ENCODE measurements around the gene SCAANT1. TPM values are rescaled to one million over a fixed set of nuclear protein-coding genes. Genes with fewer than 3 reads are reported as not detected.

The SCAANT1 gene
- total RNA-seq, 4 donors from 2014 or later, result not detected

DNA sequence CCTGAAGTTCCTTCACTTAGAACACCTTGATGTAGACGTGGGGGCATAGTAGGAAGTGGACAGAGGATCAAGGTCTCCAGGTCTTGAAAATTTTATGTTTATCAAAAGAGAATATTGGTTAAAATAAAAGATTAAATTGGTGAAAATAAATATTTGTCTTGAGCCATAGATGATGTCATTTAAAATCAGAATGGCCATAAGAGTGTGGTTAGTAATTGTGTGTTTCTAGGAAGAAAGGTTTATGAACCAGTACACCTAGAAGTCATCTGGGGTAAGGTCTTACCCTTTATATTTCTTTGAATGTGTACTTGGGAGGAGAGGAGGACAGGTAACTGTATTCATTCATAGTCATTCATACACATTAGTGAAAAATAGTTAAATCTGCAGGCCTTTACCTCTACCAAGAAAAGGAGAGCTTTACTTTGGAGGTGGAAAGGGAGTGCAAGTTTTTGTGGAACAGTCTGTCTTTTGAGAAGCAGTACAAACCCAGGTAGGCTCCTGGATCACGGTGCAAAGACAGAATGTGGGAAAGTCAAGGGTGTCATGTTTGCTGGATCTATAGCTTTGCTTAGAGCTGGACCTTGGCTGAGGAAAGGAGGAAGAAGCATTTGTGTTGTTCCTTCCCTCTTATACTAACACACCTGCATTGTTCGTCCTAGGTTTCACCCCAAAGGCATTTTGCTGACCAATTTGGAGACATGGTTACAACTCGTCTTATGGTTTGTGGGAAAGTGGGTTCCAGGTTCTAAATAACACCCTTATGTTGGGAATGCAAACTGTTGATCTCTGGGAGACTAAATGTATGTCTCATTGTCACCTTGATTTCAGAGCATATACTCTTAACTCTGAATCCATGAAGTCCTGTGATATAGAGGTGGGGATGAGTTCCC, 6.2 kb downstream of the SCAANT1 start:
- ATAC-seq (ENCODE audit: low FRiP score) (no peak), DNase-seq (ENCODE audit: low spot score) (no peak)
- TF ChIP-seq, protein P1, sequence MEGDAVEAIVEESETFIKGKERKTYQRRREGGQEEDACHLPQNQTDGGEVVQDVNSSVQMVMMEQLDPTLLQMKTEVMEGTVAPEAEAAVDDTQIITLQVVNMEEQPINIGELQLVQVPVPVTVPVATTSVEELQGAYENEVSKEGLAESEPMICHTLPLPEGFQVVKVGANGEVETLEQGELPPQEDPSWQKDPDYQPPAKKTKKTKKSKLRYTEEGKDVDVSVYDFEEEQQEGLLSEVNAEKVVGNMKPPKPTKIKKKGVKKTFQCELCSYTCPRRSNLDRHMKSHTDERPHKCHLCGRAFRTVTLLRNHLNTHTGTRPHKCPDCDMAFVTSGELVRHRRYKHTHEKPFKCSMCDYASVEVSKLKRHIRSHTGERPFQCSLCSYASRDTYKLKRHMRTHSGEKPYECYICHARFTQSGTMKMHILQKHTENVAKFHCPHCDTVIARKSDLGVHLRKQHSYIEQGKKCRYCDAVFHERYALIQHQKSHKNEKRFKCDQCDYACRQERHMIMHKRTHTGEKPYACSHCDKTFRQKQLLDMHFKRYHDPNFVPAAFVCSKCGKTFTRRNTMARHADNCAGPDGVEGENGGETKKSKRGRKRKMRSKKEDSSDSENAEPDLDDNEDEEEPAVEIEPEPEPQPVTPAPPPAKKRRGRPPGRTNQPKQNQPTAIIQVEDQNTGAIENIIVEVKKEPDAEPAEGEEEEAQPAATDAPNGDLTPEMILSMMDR (IDR thresholded peaks at IDR 0.05), result no peak

DNA sequence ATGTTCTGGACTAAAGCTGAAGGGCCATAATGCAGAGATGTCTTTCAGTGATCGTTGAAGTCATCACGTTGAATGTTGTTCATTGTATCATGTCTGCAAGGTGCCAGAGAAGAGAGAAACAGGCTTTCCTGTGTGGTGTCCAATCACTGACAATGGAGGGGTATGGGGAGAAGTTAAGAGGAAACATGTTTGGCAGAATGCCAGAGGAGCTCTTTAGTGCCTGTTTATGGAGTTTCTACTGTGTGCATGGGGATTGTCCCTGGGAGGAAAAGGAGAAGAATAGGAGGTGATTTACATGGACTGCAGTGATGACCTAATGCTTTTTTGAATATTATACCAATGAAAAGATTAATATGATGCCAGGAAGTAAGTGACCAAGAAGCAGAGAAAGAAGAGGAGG, 11.7 kb downstream of the SCAANT1 start:
- ATAC-seq (ENCODE audit: low FRiP score), result no peak
- TF ChIP-seq, protein P1 (IDR thresholded peaks at IDR 0.05), result no peak
- DNase-seq (ENCODE audit: low spot score), result no peak

- DNase-seq (ENCODE audit: low spot score) (no peak), ATAC-seq (ENCODE audit: low FRiP score) (no peak)
- TF ChIP-seq, protein P1 (IDR thresholded peaks at IDR 0.05), result no peak
Observed at GRCh38 chr3:63900010-63900409, 12.2 kb downstream of the SCAANT1 start.

DNA sequence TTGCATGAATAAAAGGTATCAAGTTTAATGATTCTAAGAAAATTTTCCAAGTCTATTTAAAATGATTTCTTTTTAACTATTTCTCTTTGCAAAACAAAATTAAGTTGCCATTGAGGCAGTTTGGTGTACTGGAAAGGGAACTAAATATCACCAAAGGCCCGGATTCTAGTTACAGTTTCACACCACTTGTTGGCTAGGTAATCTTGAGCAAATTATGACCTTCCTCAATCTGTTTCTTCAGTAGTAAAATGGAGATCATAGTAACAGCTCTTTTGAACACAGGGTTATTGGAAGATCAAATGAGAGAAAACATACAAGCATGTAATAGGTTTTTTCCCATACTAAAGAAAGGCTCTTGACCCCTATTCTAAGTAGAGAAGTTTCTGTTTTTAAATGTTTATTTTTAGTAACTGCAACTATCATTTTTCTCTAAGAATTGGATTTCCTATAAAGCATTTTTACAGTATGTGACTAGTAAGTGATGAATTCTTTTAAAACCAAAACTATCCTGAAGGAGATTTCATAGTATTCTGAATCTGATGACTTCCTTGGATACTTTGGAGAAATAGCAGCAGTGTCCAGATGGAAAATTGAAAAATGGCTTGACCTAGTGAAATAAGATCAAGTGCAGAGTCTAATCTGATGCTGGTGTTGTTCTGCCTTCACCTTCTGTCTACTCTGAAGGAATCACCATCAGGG, 15.7 kb downstream of the SCAANT1 start:
- TF ChIP-seq, protein P1 (IDR thresholded peaks at IDR 0.05), result no peak
- DNase-seq (ENCODE audit: low spot score), result no peak
- ATAC-seq (ENCODE audit: low FRiP score), result no peak

GRCh38 chr3:63895422-63896189, 16.6 kb downstream of the SCAANT1 start:
- no peak for DNase-seq (ENCODE audit: low spot score)
- no peak for ATAC-seq (ENCODE audit: low FRiP score)
- TF ChIP-seq, protein P1 (IDR thresholded peaks at IDR 0.05), result no peak

DNA sequence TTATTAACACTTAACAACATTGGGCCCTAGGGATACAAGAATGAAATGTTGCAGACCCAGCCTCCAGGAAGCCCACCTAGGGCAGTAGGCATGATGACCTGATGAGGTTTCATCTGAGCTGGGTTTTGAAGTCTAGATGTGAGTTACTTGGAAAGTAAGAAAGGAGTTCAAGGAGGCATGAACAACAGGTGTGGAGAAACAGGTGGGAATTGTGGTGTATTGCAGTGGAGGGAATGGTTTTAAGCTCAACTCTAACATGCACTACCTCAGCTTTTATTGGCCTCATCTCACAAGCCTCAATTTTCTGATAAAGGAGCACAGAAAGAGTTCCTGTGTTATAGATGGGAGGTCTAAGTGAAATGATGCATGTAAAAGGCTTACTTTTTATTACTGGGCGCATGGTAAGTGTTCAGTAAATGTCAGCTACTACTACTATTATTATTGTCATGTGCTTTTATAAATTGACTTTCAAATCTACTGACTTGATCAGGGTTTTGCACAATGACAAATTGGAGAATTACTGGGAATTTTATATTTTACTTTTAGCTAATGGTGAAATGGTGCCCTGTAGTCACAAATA, 19.3 kb downstream of the SCAANT1 start:
- TF ChIP-seq, protein P1 (IDR thresholded peaks at IDR 0.05), result no peak

More for the DNA sequence above, 19.3 kb downstream of the SCAANT1 start:
- ATAC-seq (ENCODE audit: low FRiP score), result no peak
- DNase-seq (ENCODE audit: low spot score), result no peak
